GM21737 (cell line): ENCODE results near the gene GNAQ.
"Not testable (repeated sequence)": the region's sequence is repeated elsewhere in the genome, so short reads cannot be mapped to it uniquely, and the experiment has no call there.

ENCODE experiments used
- ATAC-seq: cut with Tn5 transposase; IDR thresholded peaks from one replicate; pipeline ENCODE4 v1.9.1; 2021; ENCODE audit warnings: mild to moderate bottlenecking, moderate library complexity; ENCODE audit not compliant: unreplicated experiment

The GNAQ gene

GRCh38 chr9:77883846-77884771, 147.5 kb downstream of the GNAQ start:
- ATAC-seq: no peak

- ATAC-seq: no peak
Measured at GRCh38 chr9:77883133-77883532, 148.5 kb downstream of the GNAQ start.

GRCh38 chr9:77882294-77882693, 149.3 kb downstream of the GNAQ start:
- ATAC-seq: no peak

- ATAC-seq: not testable (repeated sequence)
Measured at GRCh38 chr9:77881634-77882033, 150.0 kb downstream of the GNAQ start.

GRCh38 chr9:77881111-77881510, 150.5 kb downstream of the GNAQ start:
- ATAC-seq: no peak

- no peak for ATAC-seq
Measured at GRCh38 chr9:77879437-77879943, 152.1 kb downstream of the GNAQ start.

- ATAC-seq: not testable (repeated sequence)
Measured at GRCh38 chr9:77878793-77879192, 152.8 kb downstream of the GNAQ start.

GRCh38 chr9:77877976-77878375, 153.6 kb downstream of the GNAQ start:
- no peak for ATAC-seq

- ATAC-seq: no peak
Measured at GRCh38 chr9:77876590-77876989, 155.0 kb downstream of the GNAQ start.

GRCh38 chr9:77876091-77876490, 155.5 kb downstream of the GNAQ start:
- no peak for ATAC-seq

- ATAC-seq: no peak
Measured at GRCh38 chr9:77872863-77873262, 158.7 kb downstream of the GNAQ start.

GRCh38 chr9:77872177-77872576, 159.4 kb downstream of the GNAQ start:
- no peak for ATAC-seq

- ATAC-seq: no peak
Measured at GRCh38 chr9:77871483-77871882, 160.1 kb downstream of the GNAQ start.

- no peak for ATAC-seq
Measured at GRCh38 chr9:77866878-77867277, 164.7 kb downstream of the GNAQ start.

- no peak for ATAC-seq
Measured at GRCh38 chr9:77865385-77866047, 166.1 kb downstream of the GNAQ start.

GRCh38 chr9:77864211-77864889, 167.3 kb downstream of the GNAQ start:
- no peak for ATAC-seq

- ATAC-seq: not testable (repeated sequence)
Measured at GRCh38 chr9:77863638-77864037, 168.0 kb downstream of the GNAQ start.

GRCh38 chr9:77860953-77861352, 170.7 kb downstream of the GNAQ start:
- not testable (repeated sequence) for ATAC-seq

- no peak for ATAC-seq
Measured at GRCh38 chr9:77857513-77858259, 173.9 kb downstream of the GNAQ start.

GRCh38 chr9:77856615-77857014, 175.0 kb downstream of the GNAQ start:
- ATAC-seq: no peak

GRCh38 chr9:77854916-77855311, 176.7 kb downstream of the GNAQ start:
- ATAC-seq: no peak
